Measurements from ENCODE around the gene TFAM. TPM values are rescaled to one million over a fixed set of nuclear protein-coding genes. Genes with fewer than 3 reads are reported as not detected.

The TFAM gene
- total and polyA plus RNA-seq, 2 donors from 2014 or later = 18.5 to 35.0 TPM

DNA sequence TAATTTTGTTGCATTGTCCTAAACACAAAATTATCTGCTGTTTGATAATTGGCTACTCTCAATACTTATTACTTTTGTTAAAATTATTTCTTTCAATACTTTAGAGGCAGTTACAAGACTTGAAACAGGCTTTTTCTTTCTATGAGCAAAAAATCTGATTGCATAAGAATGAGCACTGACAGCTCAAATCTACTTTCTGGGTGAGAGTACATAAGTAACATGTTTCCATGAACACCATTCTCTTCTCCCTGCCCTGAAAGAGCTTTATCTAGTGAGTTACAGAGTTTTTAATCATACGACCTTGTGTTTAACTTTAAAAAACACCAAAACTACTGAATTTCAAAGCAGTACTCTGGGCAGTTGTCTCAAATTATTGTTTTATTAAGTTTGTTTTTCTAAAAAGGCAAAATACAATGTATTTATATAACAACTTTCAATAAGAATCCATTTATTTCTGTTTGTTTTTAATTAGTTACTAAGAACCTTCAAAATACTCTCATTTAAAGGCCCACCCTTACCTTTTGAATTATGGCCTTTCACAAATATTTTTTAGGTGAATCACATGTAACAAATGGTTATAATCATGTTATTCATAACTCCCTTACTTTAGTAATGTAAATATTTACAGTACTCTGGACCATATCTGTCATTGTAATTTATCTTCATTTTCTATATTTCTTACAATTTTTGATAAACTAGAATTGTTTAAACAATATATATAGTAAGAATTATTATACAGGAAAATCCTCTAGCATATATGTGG is 23.0 kb upstream of the TFAM start:
- peak; percentile 35 for FAIRE-seq
- Histone ChIP-seq H3K4me3 (ENCODE audit: low read length in 3 of 3) (no peak overlapping the region), H3K27ac (ENCODE audit: low read depth in 2 of 2, low read length in 2 of 2) (no peak overlapping the region), H3K4me1 (ENCODE audit: control insufficient read depth in 2 of 3, insufficient read depth in 2 of 3, low read depth in 1 of 3, low read length in 3 of 3) (peaks cover 0 to 4% (median 0%) of the 10 kb centered on the region in 3 donors), H3K27me3 (ENCODE audit: control insufficient read depth, insufficient read depth, low read length) (no peaks in the 10 kb centered on the region), H3K9me3 (ENCODE audit: control insufficient read depth in 2 of 3, insufficient read depth in 1 of 3, low read length in 3 of 3) (no peaks in the 10 kb centered on the region), H3K9ac (ENCODE audit: low read length in 3 of 3) (no peak overlapping the region), H3K36me3 (ENCODE audit: control insufficient read depth in 2 of 3, insufficient read depth in 3 of 3, low read length in 3 of 3) (peaks cover 0 to 4% (median 0%) of the 10 kb centered on the region in 3 donors)
- TF ChIP-seq, protein P1, sequence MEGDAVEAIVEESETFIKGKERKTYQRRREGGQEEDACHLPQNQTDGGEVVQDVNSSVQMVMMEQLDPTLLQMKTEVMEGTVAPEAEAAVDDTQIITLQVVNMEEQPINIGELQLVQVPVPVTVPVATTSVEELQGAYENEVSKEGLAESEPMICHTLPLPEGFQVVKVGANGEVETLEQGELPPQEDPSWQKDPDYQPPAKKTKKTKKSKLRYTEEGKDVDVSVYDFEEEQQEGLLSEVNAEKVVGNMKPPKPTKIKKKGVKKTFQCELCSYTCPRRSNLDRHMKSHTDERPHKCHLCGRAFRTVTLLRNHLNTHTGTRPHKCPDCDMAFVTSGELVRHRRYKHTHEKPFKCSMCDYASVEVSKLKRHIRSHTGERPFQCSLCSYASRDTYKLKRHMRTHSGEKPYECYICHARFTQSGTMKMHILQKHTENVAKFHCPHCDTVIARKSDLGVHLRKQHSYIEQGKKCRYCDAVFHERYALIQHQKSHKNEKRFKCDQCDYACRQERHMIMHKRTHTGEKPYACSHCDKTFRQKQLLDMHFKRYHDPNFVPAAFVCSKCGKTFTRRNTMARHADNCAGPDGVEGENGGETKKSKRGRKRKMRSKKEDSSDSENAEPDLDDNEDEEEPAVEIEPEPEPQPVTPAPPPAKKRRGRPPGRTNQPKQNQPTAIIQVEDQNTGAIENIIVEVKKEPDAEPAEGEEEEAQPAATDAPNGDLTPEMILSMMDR (IDR thresholded peaks at IDR 0.05; ENCODE audit: borderline replicate concordance, extremely low read depth, insufficient read depth) = no peak
- intact Hi-C loops (cut with DNase I) = no loop called here
- no peak for DNase-seq

DNA sequence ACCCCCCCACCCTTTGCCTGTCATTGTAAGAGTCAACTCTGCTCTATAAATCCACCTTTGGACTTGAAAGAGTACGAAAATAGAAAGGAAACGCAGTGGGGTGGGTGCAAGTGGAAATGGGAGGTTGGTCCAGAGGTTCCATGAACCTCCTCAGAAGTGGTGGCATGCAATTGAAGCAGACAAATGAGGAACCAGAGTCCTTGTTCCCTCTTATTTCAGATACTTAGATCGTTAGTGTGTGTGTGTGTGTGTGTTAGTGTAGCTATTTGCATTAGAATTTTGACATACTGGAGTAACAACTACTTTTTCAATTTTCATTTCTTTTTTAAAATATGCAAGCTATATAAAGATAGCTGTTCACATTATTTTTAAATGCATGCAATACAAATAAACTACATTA is 18.1 kb upstream of the TFAM start:
- Histone ChIP-seq H3K9ac (ENCODE audit: low read length in 3 of 3) (no peak overlapping the region), H3K4me3 (ENCODE audit: low read length in 3 of 3) (no peak overlapping the region), H3K27me3 (ENCODE audit: control insufficient read depth, insufficient read depth, low read length) (no peaks in the 10 kb centered on the region), H3K36me3 (ENCODE audit: control insufficient read depth in 2 of 3, insufficient read depth in 3 of 3, low read length in 3 of 3) (no peaks in the 10 kb centered on the region), H3K4me1 (ENCODE audit: control insufficient read depth in 2 of 3, insufficient read depth in 2 of 3, low read depth in 1 of 3, low read length in 3 of 3) (no peaks in the 10 kb centered on the region), H3K27ac (ENCODE audit: low read depth in 2 of 2, low read length in 2 of 2) (no peak overlapping the region), H3K9me3 (ENCODE audit: control insufficient read depth in 2 of 3, insufficient read depth in 1 of 3, low read length in 3 of 3) (no peaks in the 10 kb centered on the region)
- FAIRE-seq (no peak), DNase-seq (no peak)
- TF ChIP-seq, protein P1 (IDR thresholded peaks at IDR 0.05; ENCODE audit: borderline replicate concordance, extremely low read depth, insufficient read depth) = no peak
- intact Hi-C loops (cut with DNase I) = no loop called here

DNA sequence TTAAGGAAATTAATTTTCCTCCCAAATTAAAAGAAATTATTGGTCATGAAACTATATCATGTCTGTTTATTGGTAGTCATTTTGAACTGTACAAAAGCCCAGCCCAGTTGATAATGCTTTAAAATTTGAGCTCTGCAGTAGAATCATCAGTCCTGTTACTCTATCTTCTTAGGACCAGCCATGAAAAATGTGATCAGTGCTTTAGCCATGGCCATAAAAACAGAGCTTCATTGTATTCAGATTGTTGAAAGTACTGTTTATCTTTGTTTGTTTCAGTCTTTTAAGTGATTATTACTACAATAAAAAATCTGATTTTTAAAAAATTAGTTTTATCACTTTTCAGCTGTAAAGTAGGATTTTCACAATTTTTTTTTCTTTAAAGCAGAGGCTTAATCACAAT is 13.7 kb upstream of the TFAM start:
- no peak for FAIRE-seq
- Histone ChIP-seq H3K4me3 (ENCODE audit: low read length in 3 of 3) (no peak overlapping the region), H3K27me3 (ENCODE audit: control insufficient read depth, insufficient read depth, low read length) (no peaks in the 10 kb centered on the region), H3K27ac (ENCODE audit: low read depth in 2 of 2, low read length in 2 of 2) (no peak overlapping the region), H3K36me3 (ENCODE audit: control insufficient read depth in 2 of 3, insufficient read depth in 3 of 3, low read length in 3 of 3) (no peaks in the 10 kb centered on the region), H3K9ac (ENCODE audit: low read length in 3 of 3) (no peak overlapping the region), H3K9me3 (ENCODE audit: control insufficient read depth in 2 of 3, insufficient read depth in 1 of 3, low read length in 3 of 3) (no peaks in the 10 kb centered on the region), H3K4me1 (ENCODE audit: control insufficient read depth in 2 of 3, insufficient read depth in 2 of 3, low read depth in 1 of 3, low read length in 3 of 3) (no peaks in the 10 kb centered on the region)
- intact Hi-C loops (cut with DNase I) = no loop called here
- no peak for DNase-seq
- TF ChIP-seq, protein P1 (IDR thresholded peaks at IDR 0.05; ENCODE audit: borderline replicate concordance, extremely low read depth, insufficient read depth) = no peak
